Activated T-helper 17 cell treated with anti-CD3 and anti-CD28 coated beads, Interleukin-2, amount 50 U/mL, for 72 hours (primary cell): ENCODE data around the gene SNAPC1. TPM values are rescaled to one million over a fixed set of nuclear protein-coding genes. Genes with fewer than 3 reads are reported as not detected.
A peak's percentile ranks its signal among the peaks of the same experiment; 100 is the strongest.
"Not testable (repeated sequence)": the region's sequence is repeated elsewhere in the genome, so short reads cannot be mapped to it uniquely, and the experiment has no call there.

Source experiments
- ATAC-seq: fragments of 150-1000 bp; cut with Tn5 transposase; replicated peaks from 2 replicates; pipeline ENCODE4 v1.10.0; 2021; ENCODE audit warnings: mild to moderate bottlenecking, moderate library complexity
- H3K27ac Mint-ChIP-seq: one replicate; pipeline ENCODE4 v1.8.0; 2022; ENCODE audit warnings: mixed read lengths
- H3K27me3 Mint-ChIP-seq: one replicate; pipeline ENCODE4 v1.8.0; 2022; ENCODE audit warnings: mixed read lengths
- H3K36me3 Mint-ChIP-seq: one replicate; pipeline ENCODE4 v1.8.0; 2022; ENCODE audit warnings: low read depth, mild to moderate bottlenecking, mixed read lengths
- H3K4me1 Mint-ChIP-seq: one replicate; pipeline ENCODE4 v1.8.0; 2022; ENCODE audit warnings: mixed read lengths
- H3K4me3 Mint-ChIP-seq: one replicate; pipeline ENCODE4 v1.8.0; 2022; ENCODE audit warnings: mild to moderate bottlenecking, mixed read lengths
- H3K9me3 Mint-ChIP-seq: one replicate; pipeline ENCODE4 v1.8.0; 2022; ENCODE audit warnings: mixed read lengths
- total RNA-seq, 2 donors: library from RNA; stranded (reverse); gene quantifications; one replicate each; pipeline ENCODE4 v1.2.3, GENCODE V29; 2022

The SNAPC1 gene
- total RNA-seq, 2 donors from 2014 or later: 11.5 to 13.6 TPM

- H3K27ac Mint-ChIP-seq: peak overlapping the region; percentile 68
- H3K36me3 Mint-ChIP-seq: peaks cover 98% of the 10 kb centered on the region
- no peak overlapping the region for H3K4me3 Mint-ChIP-seq
- no peaks in the 10 kb centered on the region for H3K9me3 Mint-ChIP-seq
- H3K4me1 Mint-ChIP-seq: peaks cover 14% of the 10 kb centered on the region
- no peaks in the 10 kb centered on the region for H3K27me3 Mint-ChIP-seq
- no peak for ATAC-seq
Observed at GRCh38 chr14:61737915-61738314, 24.3 kb upstream of the SNAPC1 start.

- Mint-ChIP-seq H3K9me3 (no peaks in the 10 kb centered on the region), H3K27me3 (no peaks in the 10 kb centered on the region), H3K27ac (peak overlapping the region; percentile 20), H3K4me3 (no peak overlapping the region), H3K36me3 (peaks cover 100% of the 10 kb centered on the region), H3K4me1 (peaks cover 14% of the 10 kb centered on the region)
- no peak for ATAC-seq
Observed at GRCh38 chr14:61739133-61739532, 23.1 kb upstream of the SNAPC1 start.

GRCh38 chr14:61742371-61742770, 19.8 kb upstream of the SNAPC1 start:
- Mint-ChIP-seq H3K27ac (no peak overlapping the region), H3K27me3 (no peaks in the 10 kb centered on the region), H3K4me1 (peaks cover 4% of the 10 kb centered on the region), H3K4me3 (no peak overlapping the region), H3K36me3 (peaks cover 100% of the 10 kb centered on the region), H3K9me3 (no peaks in the 10 kb centered on the region)
- no peak for ATAC-seq

- H3K9me3 Mint-ChIP-seq: no peaks in the 10 kb centered on the region
- no peak overlapping the region for H3K4me3 Mint-ChIP-seq
- H3K4me1 Mint-ChIP-seq: peaks cover 4% of the 10 kb centered on the region
- peaks cover 100% of the 10 kb centered on the region for H3K36me3 Mint-ChIP-seq
- no peak for ATAC-seq
- no peak overlapping the region for H3K27ac Mint-ChIP-seq
- H3K27me3 Mint-ChIP-seq: no peaks in the 10 kb centered on the region
Observed at GRCh38 chr14:61744238-61744637, 18.0 kb upstream of the SNAPC1 start.

GRCh38 chr14:61746346-61746745, 15.9 kb upstream of the SNAPC1 start:
- not testable (repeated sequence) for H3K9me3 Mint-ChIP-seq, H3K4me1 Mint-ChIP-seq, H3K27me3 Mint-ChIP-seq, ATAC-seq
- H3K36me3 Mint-ChIP-seq: peaks cover 100% of the 10 kb centered on the region
- peak overlapping the region; percentile 98 for H3K4me3 Mint-ChIP-seq
- H3K27ac Mint-ChIP-seq: peak overlapping the region; percentile 58

- peaks cover 4% of the 10 kb centered on the region for H3K4me1 Mint-ChIP-seq
- peak overlapping the region; percentile 98 for H3K4me3 Mint-ChIP-seq
- ATAC-seq: no peak
- H3K27me3 Mint-ChIP-seq: no peaks in the 10 kb centered on the region
- peak overlapping the region; percentile 58 for H3K27ac Mint-ChIP-seq
- peaks cover 100% of the 10 kb centered on the region for H3K36me3 Mint-ChIP-seq
- H3K9me3 Mint-ChIP-seq: no peaks in the 10 kb centered on the region
Observed at GRCh38 chr14:61746881-61747280, 15.3 kb upstream of the SNAPC1 start.

GRCh38 chr14:61747342-61747741, 14.9 kb upstream of the SNAPC1 start:
- H3K4me1 Mint-ChIP-seq: peaks cover 4% of the 10 kb centered on the region
- H3K27me3 Mint-ChIP-seq: no peaks in the 10 kb centered on the region
- ATAC-seq: no peak
- H3K9me3 Mint-ChIP-seq: no peaks in the 10 kb centered on the region
- peak overlapping the region; percentile 58 for H3K27ac Mint-ChIP-seq
- H3K4me3 Mint-ChIP-seq: peak overlapping the region; percentile 98
- H3K36me3 Mint-ChIP-seq: peaks cover 100% of the 10 kb centered on the region

GRCh38 chr14:61749264-61749663, 13.0 kb upstream of the SNAPC1 start:
- Mint-ChIP-seq H3K27ac (peak overlapping the region; percentile 97), H3K27me3 (no peaks in the 10 kb centered on the region), H3K9me3 (no peaks in the 10 kb centered on the region), H3K4me3 (peak overlapping the region; percentile 98), H3K36me3 (peaks cover 91% of the 10 kb centered on the region), H3K4me1 (peaks cover 17% of the 10 kb centered on the region)
- ATAC-seq: no peak

GRCh38 chr14:61749867-61750266, 12.4 kb upstream of the SNAPC1 start:
- ATAC-seq: no peak
- Mint-ChIP-seq H3K9me3 (no peaks in the 10 kb centered on the region), H3K4me1 (peaks cover 17% of the 10 kb centered on the region), H3K27ac (peak overlapping the region; percentile 97), H3K4me3 (peak overlapping the region; percentile 98), H3K36me3 (peaks cover 85% of the 10 kb centered on the region), H3K27me3 (no peaks in the 10 kb centered on the region)

- Mint-ChIP-seq H3K36me3 (peaks cover 75% of the 10 kb centered on the region), H3K27me3 (peaks cover 4% of the 10 kb centered on the region), H3K9me3 (no peaks in the 10 kb centered on the region), H3K4me3 (peak overlapping the region; percentile 98), H3K4me1 (peaks cover 17% of the 10 kb centered on the region), H3K27ac (peak overlapping the region; percentile 97)
- ATAC-seq: peak; percentile 95
Observed at GRCh38 chr14:61750708-61751474, 11.3 kb upstream of the SNAPC1 start.

GRCh38 chr14:61751475-61751989, 10.7 kb upstream of the SNAPC1 start:
- peaks cover 69% of the 10 kb centered on the region for H3K36me3 Mint-ChIP-seq
- H3K4me1 Mint-ChIP-seq: peaks cover 16% of the 10 kb centered on the region
- H3K4me3 Mint-ChIP-seq: peak overlapping the region; percentile 98
- H3K9me3 Mint-ChIP-seq: no peaks in the 10 kb centered on the region
- H3K27ac Mint-ChIP-seq: peak overlapping the region; percentile 97
- peaks cover 4% of the 10 kb centered on the region for H3K27me3 Mint-ChIP-seq
- ATAC-seq: no peak

- Mint-ChIP-seq H3K4me1 (peaks cover 12% of the 10 kb centered on the region), H3K27ac (peak overlapping the region; percentile 97)
Observed at GRCh38 chr14:61752626-61753025, 9.6 kb upstream of the SNAPC1 start.

GRCh38 chr14:61753631-61754030, 8.6 kb upstream of the SNAPC1 start:
- H3K9me3 Mint-ChIP-seq: no peaks in the 10 kb centered on the region
- H3K27ac Mint-ChIP-seq: peak overlapping the region; percentile 97
- H3K4me1 Mint-ChIP-seq: peaks cover 12% of the 10 kb centered on the region
- peak overlapping the region; percentile 98 for H3K4me3 Mint-ChIP-seq
- H3K27me3 Mint-ChIP-seq: peaks cover 4% of the 10 kb centered on the region
- peaks cover 48% of the 10 kb centered on the region for H3K36me3 Mint-ChIP-seq
- ATAC-seq: no peak

More at GRCh38 chr14:61752626-61753025, 9.6 kb upstream of the SNAPC1 start:
- ATAC-seq: no peak
- H3K9me3 Mint-ChIP-seq: no peaks in the 10 kb centered on the region
- H3K4me3 Mint-ChIP-seq: peak overlapping the region; percentile 98
- peaks cover 58% of the 10 kb centered on the region for H3K36me3 Mint-ChIP-seq
- H3K27me3 Mint-ChIP-seq: peaks cover 4% of the 10 kb centered on the region

GRCh38 chr14:61754627-61755381, 7.4 kb upstream of the SNAPC1 start:
- peaks cover 12% of the 10 kb centered on the region for H3K4me1 Mint-ChIP-seq

GRCh38 chr14:61755382-61755742, 6.9 kb upstream of the SNAPC1 start:
- Mint-ChIP-seq H3K27ac (peak overlapping the region; percentile 82), H3K36me3 (peaks cover 30% of the 10 kb centered on the region), H3K4me1 (peaks cover 12% of the 10 kb centered on the region)
- not testable (repeated sequence) for H3K27me3 Mint-ChIP-seq, H3K9me3 Mint-ChIP-seq, H3K4me3 Mint-ChIP-seq, ATAC-seq

More at GRCh38 chr14:61754627-61755381, 7.4 kb upstream of the SNAPC1 start:
- Mint-ChIP-seq H3K36me3 (peaks cover 36% of the 10 kb centered on the region), H3K9me3 (no peaks in the 10 kb centered on the region), H3K4me3 (peak overlapping the region; percentile 4), H3K27me3 (peaks cover 4% of the 10 kb centered on the region), H3K27ac (peak overlapping the region; percentile 6)
- ATAC-seq: no peak
